K562 (cell line): ENCODE results near the gene CDC42EP5. TPM values are rescaled to one million over a fixed set of nuclear protein-coding genes. Genes with fewer than 3 reads are reported as not detected.

Experiments used
- ATF7 ChIP-seq: fragments of 450-650 bp; IDR thresholded peaks from 2 replicates; pipeline ENCODE4 v1.7.1; 2014; ENCODE audit warnings: mild to moderate bottlenecking, moderate library complexity
- CBX3 ChIP-seq, 2 experiments: IDR thresholded peaks; 1 replicate in 1 of 2; 2 replicates in 1 of 2; pipeline ENCODE4 v1.6.1; 2012; ENCODE audit warnings: inconsistent platforms in 2 of 2, low read length in 2 of 2, borderline replicate concordance in 1 of 2, control low read depth in 1 of 2
- CTCF ChIP-seq, 3 experiments: IDR thresholded peaks in 2 of 3; conservative IDR thresholded peaks in 1 of 3; 2 replicates each; pipeline ENCODE4 v1.5.1; 2011 to 2012; ENCODE audit warnings: low read length in 3 of 3, mild to moderate bottlenecking in 3 of 3, control low read depth in 2 of 3, improper control_type of control experiment in 1 of 3, inconsistent platforms in 1 of 3, low read depth in 1 of 3, mixed read lengths in 1 of 3, moderate library complexity in 1 of 3; ENCODE audit not compliant: insufficient read depth in 2 of 3
- E2F4 ChIP-seq: sonication (generic); formaldehyde crosslinking; IDR thresholded peaks from 2 replicates; pipeline ENCODE4 v1.8.0; 2022; ENCODE audit warnings: mild to moderate bottlenecking, low read depth, missing genetic modification reagents
- E2F8 ChIP-seq: fragments of 450-650 bp; IDR thresholded peaks from 2 replicates; pipeline ENCODE4 v1.7.1; 2018; ENCODE audit warnings: mild to moderate bottlenecking, low read depth; ENCODE audit not compliant: partially characterized antibody
- HNRNPLL ChIP-seq: fragments of 200-400 bp; formaldehyde crosslinking; IDR thresholded peaks from 2 replicates; pipeline ENCODE4 v1.6.1; 2017; ENCODE audit warnings: low read length, low read depth, mild to moderate bottlenecking; ENCODE audit not compliant: poor library complexity, severe bottlenecking
- MEIS2 ChIP-seq: fragments of 450-650 bp; IDR thresholded peaks from 2 replicates; pipeline ENCODE4 v1.6.1; 2014; ENCODE audit warnings: mild to moderate bottlenecking; ENCODE audit not compliant: partially characterized antibody
- NCOA4 ChIP-seq: fragments of 450-650 bp; IDR thresholded peaks from 2 replicates; pipeline ENCODE4 v1.6.1; 2018; ENCODE audit warnings: mild to moderate bottlenecking; ENCODE audit not compliant: partially characterized antibody
- OTX1 ChIP-seq: fragments of 450-650 bp; formaldehyde crosslinking; IDR thresholded peaks from 2 replicates; pipeline ENCODE4 v1.4.0; 2022; ENCODE audit warnings: mild to moderate bottlenecking
- POLR2H ChIP-seq: IDR thresholded peaks from 2 replicates; pipeline ENCODE4 v1.6.1; 2016; ENCODE audit warnings: missing genetic modification characterization, low read depth, mild to moderate bottlenecking, control low read depth, missing compliant biosample characterization, moderate library complexity
- RERE ChIP-seq: sonication (generic); formaldehyde crosslinking; IDR thresholded peaks from 2 replicates; pipeline ENCODE4 v1.8.0; 2023; ENCODE audit warnings: missing genetic modification reagents, mild to moderate bottlenecking, borderline replicate concordance
- ZNF277 ChIP-seq: fragments of 250-450 bp; sonication (Bioruptor Pico); IDR thresholded peaks from 2 replicates; pipeline ENCODE4 v1.8.0; 2022; ENCODE audit warnings: inconsistent platforms, mild to moderate bottlenecking, moderate library complexity, borderline replicate concordance
- polyA plus RNA-seq, 8 experiments: library from polyadenylated mRNA; depleted of rRNA in 4 of 8; stranded (reverse) in 5 of 8; unstranded in 3 of 8; fragments of >200 nt; fragmentation: Nextera tagmentation in 2 of 8; fragmentation: Illumina TruSeq in 1 of 8; extraction: Ambion mirVana in 2 of 8; extraction: Trizol in 1 of 8; gene quantifications; 2 replicates each; pipeline versions ENCODE4 v1.2.1 to v1.2.3, GENCODE V29; 2011 to 2014; ENCODE audit warnings: inconsistent platforms in 1 of 8, missing spikeins in 1 of 8
- total RNA-seq, 7 experiments: library from RNA; depleted of rRNA in 6 of 7; stranded (reverse); fragments of >200 nt in 6 of 7; fragmentation: Illumina TruSeq in 2 of 7; extraction: Trizol in 2 of 7; gene quantifications; 2 replicates each; pipeline versions ENCODE4 v1.2.1 to v1.2.3, GENCODE V29; 2011 to 2021; ENCODE audit warnings: low replicate concordance in 1 of 7

The CDC42EP5 gene
- total and polyA plus RNA-seq, 9 of the 15 experiments (the other 6 are each of a cell fraction or from before 2014, with no cell fraction given), result 0.15 to 0.38 TPM; not detected in 7

- TF ChIP-seq NCOA4 (no peak), E2F4 (CRISPR knock-in tag) (no peak), OTX1 (CRISPR knock-in tag) (peak; percentile 12; the same call in 1 of the 2 replicates), POLR2H (no peak), HNRNPLL (no peak), RERE (CRISPR knock-in tag) (no peak), ATF7 (0 out of 2 replicates have a peak, but pooled peaks have one; percentile 38), MEIS2 (peak; percentile 100), ZNF277 (CRISPR knock-in tag) (no peak), CBX3 (IDR thresholded peaks at IDR 0.05; ENCODE audit: borderline replicate concordance in 1 of 2, low read length in 2 of 2) (no peak), E2F8 (peak; percentile 20), CTCF (IDR thresholded peaks at IDR 0.05 in 2 of 3, conservative IDR thresholded peaks at IDR 0.05 in 1 of 3; ENCODE audit: insufficient read depth in 2 of 3, low read depth in 1 of 3, low read length in 3 of 3) (0 out of 6 replicates have a peak, but pooled peaks of 1 of the 3 experiments have one; percentile 5)
Measured at GRCh38 chr19:54464044-54464629, 9.0 kb downstream of the CDC42EP5 start (continued).
